NCI-H2081 treated with DMSO at 0.1 percent for 48 hours (cell line): Measurements from ENCODE around the gene TSHZ3.

Experiments used
- DNase-seq: peaks from one replicate; lab custom pipeline; 2025; lab: John Stamatoyannopoulos, UW

The TSHZ3 gene

DNA sequence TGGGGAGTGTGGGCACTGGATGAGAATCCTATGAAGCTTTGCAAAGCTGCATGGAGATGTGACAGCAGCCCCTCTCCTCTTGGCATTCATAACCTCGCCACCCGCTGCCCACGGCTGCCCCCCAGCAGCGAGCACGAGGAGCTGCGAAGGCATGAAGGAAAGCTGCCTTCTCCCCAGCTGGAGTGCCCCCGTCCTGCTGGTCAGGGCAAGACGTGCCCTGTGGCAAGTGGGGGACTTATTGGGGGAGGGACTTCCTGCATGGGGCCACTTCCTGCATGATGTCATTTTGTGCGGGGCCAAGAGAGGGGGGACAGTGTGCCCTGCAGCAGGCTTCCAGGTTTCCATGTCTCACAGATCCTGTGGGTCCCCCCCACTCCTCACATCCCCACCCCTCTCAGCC, 85.9 kb downstream of the TSHZ3 start:
- DNase-seq = no peak

DNA sequence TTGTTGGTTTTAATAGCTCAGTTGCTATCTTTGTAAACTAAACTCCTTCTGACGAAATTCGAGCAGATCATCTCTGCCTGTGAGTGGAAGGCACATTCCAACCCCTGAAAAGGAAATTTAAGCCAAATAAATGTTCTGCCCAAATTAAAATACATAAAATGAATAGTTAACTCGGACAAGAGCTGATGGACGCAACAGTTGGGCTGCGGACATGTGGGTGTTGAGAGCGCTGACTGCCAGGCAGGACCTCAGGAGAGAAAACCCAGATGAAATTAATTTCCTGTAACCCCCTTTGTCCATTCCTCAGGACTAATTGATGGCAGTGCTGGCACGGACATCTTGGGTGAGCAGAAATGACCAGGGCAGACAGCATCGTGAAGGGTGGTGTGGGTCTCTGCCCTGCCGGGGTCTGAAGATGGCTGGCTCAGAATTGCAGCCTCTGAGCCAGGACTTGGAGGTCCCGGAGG, 86.5 kb downstream of the TSHZ3 start:
- no peak for DNase-seq

DNA sequence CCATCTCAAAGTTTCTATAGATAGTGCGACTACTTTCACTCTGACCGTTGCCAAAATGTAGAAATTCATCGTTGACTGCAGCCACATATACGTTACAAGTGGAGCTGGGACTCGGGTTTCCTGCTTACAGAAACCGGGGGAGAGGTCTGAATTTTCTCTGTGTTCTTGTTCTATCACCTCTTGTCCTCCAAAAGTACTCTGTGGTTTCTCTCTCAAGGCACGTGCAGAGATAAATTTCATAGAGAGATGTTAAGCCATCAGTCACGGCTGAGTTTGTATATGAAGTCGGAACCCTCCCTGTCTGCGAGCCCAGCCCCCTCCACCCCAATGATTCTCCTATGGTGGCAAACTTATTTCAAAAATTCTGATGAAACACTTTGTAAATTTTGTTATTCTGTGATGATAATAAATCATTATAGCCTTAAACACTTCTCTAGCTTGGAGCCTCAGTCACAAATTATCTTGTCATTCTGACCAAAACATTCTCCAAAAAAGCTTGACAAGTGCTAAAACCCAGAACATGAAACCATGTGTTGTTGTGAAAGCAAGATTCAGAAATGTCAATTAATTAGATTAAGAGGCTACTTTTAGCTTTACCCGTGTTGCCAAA, 87.5 kb downstream of the TSHZ3 start:
- no peak for DNase-seq

DNA sequence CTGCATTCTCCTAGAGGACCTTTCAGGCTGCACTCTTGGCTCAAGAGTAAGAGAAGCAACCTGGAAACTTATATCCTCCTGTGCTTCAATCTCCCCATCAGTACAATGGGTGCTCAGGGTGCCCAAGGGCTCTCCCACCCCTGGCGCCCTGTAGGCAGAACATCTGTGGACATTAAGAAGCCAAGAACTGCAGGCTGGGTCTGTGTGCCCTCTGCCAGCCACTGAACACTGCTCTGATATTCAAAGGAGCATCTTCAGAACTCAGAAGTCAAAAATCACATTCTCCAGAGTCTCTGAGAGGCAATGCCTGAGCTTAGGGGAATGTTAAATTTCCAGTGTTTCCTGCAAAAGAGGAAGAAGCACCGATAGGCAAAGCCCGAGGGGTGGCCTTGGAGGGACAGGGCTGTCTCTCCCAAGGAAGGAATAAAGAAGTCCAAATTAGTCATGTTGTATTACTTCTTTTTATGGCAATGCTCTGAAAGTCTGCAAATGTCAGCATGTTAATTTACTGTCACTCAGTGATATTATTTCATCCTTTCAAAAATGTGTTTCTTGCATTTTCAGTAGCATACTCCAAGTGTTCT, 88.1 kb downstream of the TSHZ3 start:
- DNase-seq = no peak

DNA sequence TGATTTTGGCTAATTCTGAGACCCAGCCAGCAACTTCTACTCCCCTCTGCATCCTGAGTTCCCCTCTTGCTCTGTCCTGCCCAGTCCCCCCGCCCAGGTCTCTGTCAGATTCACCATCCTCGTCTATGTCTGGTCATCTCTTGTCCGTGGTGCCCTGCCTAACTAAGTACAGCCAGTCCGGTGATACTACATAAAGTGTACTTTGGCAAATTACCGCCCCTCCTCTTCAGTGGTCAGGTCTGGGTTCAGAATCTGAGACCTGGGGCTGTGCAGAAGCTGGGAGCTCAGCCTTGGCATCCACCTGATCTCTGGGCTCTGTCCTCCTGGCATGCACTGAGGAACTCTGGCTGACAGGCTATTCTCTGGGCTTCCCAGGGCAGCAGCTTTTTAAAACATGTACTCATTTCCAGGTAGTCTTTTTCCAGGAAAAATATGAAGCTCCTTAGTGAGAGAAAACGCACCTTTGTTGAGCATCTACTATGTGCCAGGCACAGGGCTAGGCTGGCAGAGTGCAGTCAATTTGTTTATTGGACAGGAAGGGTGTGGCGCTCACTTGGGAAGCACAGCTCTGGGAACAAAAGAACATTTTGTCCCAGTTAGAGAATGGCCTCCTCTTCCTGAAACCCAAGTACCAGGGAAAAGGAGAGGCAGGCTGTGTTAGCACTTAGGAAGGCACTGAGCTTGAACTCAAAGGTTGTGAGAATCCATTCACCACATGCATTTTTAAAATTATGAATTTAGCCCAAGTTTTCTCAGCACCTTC, 88.9 kb downstream of the TSHZ3 start:
- no peak for DNase-seq

DNA sequence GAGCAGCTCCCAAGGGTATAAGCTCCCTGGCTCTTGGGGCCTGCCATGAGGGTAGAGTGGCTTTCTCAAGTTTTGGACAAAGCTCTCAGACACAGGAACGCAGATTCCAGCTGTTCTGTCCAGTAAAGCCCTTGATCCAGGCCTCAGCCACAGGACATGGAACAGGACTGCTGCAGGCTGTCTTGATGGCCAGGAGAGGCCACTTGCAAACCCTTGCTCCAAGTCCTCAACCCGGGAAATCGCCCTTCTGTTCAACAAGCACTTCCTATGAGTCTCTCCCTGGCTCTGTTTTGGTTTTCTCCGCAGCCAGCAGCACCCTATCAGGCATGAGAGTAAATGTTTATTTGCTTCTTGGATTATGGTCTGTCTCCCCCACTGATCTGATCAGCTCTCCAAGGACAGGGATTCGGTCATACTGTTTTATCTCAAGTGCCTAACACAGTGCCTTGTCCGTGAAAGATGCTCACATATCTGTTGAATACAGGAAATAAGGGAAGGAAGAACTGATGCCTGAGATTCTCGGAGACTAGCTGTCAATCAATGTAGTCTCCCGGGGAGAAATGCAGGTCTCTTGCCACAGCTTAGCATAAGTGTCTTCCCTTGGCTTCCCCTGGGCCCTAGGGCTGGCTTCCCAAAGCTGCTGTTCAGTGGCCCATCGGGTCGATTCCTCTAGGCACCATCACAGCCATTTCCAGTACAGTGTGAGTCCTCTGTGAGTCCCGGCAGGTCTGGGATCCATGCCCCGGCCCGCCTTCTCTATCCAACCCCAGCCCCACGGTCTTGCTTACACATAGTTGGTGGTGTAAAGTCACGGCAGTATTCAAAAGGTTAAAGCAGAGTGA, 90.8 kb downstream of the TSHZ3 start:
- DNase-seq = no peak

DNA sequence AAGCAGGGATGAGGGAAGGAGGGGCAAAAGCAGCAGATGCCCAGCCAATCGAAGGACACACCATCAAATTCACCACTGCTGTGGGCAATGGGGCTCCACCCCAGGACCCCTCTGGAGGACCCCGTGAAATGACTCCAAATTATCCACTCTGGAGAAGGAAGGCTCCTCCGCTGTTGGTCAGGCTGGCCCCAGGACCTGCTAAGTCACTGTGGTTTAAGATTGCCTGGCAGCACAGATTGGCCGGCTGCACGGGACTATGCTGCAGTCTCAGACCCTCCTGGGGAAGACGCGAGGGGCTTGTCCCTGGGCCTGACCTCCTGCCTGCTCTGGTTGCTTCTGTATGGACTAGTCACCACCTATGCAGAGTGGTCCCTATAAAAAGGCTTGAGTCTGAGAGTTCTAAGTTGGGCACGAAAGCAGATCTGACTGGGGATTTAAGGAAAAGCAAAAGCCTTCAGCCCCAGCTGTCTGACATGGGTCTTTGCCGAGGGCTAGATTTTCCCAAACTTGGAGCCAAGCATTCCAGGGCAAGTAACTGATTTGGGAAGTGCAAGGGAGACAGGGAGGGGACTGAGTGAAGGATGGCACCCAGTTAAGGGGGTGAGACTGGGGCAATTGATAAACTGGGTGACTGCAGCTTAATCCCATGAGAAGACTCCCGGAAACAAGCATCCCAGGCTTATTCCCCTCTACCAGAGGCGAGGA, 91.7 kb downstream of the TSHZ3 start:
- DNase-seq = no peak

DNA sequence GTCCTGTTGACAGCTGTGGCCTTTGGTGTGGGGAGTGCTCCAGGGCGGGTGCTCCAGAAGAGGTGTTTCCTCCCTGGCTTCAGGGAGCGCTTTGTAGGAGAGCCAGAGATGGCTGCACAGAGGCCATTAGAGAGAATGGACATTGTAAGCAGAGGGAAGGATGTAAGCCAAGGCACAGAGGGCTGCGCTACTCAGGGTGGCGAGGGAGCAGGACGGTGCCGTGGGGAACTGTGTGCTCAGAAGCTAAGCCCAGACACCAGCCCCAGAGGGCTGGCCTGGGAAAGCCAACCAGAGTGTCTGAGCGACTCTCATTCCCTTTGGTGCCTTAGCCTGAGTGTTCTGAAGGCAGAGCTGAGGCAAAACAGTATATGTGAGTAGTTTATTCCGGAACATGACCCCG, 92.2 kb downstream of the TSHZ3 start:
- no peak for DNase-seq

DNA sequence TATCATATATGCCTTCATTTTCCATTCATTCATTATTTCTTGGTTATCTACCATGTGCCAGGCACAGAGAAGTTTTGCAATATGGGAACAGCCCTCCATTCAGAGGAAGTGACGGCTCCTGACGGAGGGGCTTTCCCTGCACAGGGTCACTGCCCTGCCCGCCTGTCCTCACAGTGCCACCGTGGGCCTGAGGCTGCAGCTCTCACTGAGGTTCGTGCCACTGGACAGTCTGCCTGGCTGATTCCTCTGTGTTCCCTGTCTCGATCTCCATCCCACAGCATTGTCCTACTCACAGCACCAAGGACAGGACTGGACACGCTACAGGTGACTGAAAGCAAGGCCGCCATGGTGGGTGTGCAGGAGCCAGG, 92.7 kb downstream of the TSHZ3 start:
- no peak for DNase-seq

DNA sequence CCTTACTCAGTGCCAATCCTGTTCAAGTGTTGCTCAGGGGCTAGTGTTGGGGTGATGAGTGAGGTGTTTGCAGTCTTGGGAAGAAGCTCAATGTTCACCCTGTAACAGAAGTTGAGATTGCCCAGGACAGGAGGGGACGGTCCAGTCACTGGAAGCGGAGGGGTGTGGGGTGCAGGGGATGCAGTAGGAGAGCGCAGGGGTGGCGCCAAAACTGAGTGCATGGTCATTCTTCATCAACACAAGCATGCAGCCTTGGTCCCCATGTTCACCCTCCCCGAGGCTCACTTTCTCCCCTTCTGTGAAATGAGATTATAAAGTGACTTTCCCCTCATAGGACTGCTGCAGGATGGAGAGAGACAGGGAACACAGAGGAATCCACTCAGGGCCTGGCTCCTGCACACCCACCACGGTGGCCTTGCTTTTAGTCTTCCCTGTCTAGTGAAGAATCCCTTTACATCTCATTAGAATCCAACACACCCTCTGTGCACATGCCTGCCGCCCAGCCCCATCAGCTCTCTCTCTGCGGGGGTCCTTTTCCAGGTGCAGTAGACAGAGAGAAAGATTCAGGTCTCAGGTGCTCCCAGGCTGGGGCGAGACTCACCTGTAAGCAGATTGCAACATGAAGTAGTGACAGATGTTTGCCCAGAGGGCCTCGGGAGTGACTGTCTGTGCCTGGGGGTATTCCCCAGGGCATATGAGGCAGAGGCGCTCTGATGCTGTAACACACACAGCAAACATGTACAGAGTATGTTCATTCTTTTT, 93.2 kb downstream of the TSHZ3 start:
- no peak for DNase-seq

DNA sequence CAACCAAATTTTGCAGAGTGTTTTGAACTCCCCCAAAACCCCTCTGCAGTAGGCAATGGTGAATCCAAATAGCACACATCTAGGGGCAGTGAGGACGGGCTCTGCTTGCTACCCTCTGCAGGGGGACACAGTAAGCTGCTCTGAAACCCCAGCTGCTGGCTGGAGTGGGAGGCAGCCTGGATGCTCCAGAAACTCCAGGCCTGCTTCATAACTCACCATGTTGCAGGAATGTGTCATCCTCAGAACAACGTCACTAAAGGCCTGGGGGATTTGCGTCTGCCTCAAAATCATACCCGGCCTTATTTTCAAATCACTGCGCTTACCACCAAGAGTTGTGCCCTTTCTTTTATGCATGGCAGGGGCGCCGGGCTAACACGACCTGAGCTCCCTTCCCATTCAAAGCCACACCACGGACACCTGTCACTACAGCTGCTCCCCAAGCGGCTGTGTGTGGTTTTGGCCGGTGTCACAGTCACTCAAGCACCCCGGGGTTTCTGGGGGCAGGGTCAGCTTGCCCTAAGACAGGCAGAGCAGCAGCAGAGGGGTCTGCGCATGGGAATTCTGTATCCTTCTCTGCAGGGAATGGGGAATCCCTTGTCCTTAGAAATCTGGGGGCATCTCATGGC, 93.9 kb downstream of the TSHZ3 start:
- DNase-seq = no peak

DNA sequence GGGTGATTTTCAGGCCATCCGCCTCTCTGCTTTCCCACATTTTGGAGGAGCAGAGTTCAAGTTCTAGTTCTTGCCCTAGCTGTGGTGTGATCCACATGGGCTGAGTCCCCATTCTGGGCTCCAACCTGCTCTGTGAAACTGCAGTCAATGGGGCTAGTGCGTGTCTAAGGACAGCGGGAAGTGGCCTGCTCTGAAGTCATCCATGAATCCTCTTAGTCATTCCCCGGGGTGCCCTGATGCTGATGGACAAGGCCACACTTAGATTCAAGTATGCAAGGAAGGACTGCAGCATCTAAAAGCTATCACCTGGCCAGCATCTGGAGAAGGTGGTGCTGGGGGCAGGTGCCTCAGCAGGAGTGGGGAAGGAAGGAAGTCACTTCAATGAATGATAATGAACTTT, 94.6 kb downstream of the TSHZ3 start:
- DNase-seq = no peak

DNA sequence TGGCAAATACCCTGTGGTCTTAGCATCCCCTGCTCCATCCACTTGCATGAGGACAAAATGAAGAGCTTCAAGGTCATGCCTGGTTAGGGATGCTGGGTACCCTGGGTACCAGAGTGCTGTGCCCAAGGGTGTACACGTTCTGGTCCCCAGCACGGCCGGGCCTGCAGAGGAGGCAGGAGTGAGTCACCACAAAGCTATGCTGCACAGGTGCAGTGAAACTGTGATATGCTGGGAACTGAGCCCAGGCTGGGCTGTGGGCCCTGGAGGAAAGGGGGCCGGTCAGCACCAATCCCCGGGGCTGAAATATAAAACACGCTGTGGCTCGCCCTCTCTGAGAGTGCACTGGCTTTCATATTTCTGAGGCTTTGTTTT, 95.1 kb downstream of the TSHZ3 start:
- no peak for DNase-seq

DNA sequence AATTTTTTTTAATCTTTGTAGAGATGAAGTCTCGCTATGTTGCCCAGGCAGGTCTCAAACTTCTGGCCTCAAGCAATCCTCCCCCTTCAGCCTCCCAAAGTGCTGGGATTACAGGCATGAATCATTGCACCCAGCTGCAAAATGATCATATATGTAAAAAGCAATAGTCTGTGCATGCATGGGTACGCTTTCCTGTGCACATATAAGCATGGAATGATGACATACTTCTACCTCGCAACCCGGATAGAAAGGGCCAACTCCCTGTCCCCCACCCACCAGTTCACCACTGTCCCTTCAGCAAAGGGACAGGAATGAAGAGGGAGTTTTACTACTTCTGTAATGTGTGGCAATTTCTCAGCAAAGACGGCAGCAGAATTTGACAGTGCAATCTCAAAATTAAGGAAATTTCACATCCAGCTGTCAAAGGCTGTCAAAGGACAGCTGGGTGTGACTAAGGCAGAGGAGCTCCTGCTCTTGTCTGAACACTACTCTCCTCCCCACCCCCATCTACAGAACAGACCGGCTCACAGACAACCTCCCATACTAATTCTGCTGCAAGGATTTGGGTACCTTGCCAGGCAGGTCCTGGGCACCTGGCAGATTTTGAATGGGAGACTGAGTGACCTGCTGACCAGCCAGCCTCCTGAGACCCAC, 95.6 kb downstream of the TSHZ3 start:
- DNase-seq = no peak

DNA sequence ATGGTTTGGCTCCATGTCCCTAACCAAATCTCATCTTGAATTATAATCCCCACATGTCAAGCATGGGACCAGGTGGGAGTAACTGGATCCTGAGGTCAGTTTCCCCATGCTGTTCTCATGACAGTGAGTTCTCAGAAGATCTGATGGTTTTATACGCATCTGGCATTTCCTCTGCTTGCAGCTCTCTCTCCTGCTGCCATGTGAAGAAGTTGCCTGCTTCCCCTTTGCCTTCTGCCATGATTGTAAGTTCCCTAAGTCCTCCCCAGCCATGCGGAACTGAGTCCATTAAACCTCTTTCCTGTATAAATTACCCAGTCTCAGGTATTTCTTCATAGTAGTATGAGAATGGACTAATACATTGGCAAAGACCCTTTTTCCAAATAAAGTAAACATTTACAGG, 96.8 kb downstream of the TSHZ3 start:
- no peak for DNase-seq

DNA sequence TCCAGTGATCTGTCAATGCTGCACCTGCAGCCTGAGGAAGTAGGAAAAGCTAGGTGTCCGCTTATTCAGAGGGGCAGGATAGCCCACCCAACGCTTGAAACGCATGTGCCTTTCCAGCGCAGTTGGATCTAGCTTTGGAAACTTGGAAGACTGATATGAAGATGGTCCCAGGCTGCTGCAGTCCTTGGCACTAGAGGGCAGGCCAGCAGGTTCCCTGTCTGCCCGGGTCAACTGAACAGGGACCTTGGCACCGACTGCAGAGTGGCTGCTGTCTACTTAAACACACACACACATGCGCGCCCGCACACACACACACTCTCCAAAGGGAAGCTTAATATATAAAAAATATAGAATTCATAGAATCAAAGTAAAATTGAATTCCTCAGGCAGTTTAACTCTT, 100.0 kb downstream of the TSHZ3 start:
- DNase-seq = no peak

DNA sequence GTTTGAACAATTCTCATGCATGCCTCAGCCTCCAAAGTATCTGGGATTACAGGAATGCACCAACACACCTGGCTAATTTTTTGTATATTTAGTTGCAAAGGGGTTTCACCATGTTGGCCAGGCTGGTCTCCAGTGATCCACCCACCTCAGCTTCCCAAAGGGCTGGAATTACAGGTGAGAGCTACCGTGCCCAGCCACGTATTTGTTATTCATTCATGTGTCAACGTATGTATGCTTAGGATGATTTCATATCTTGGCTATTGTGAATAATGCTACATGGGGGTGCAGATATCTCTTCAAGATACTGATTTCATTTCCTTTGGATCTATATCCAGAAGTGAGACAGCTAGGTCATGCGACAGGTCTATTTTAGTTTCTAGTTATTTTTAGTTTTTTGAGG, 113.4 kb downstream of the TSHZ3 start:
- no peak for DNase-seq

DNA sequence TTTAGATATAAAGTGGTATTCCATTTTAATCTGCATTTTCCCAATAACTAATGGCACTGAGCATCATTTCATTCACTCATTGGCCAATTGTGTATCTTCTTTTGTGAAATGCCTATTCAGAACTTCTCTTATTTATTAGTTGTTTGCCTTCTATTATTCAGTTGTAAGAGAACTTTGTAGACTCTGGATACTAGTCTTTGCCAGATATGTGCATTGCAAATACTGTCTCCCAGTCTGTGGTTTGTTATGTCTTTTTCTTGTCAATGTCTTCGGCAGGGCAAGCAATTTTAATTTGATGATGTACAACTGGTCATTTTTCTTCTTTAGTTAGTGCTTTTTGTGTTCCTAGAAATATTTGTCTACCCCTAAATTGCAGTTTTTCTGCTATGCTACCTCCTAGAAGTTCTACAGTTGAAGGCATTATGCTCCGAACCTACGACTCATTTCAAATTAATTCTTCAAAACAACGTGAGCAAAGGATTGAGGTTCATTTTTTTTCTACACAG, 115.9 kb downstream of the TSHZ3 start:
- no peak for DNase-seq

DNA sequence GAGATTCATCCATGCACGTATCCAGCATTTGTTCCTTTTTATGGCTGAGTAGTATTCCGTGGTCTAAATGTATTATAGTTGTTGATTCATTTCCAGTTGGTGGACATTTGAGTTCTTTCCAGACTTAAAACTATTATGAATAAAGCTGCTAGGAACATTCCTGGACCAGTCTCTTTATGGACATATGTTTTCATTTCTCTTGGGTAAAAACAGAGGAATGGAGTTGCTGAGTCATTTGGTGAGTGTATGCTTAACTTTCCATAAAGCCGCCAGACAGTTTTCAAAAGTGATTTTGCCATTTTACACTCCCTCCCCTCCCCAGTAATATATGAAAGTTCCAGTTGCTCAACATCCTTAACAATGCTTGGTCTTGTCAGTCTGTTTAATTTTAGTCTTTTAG, 116.4 kb downstream of the TSHZ3 start:
- DNase-seq = no peak

DNA sequence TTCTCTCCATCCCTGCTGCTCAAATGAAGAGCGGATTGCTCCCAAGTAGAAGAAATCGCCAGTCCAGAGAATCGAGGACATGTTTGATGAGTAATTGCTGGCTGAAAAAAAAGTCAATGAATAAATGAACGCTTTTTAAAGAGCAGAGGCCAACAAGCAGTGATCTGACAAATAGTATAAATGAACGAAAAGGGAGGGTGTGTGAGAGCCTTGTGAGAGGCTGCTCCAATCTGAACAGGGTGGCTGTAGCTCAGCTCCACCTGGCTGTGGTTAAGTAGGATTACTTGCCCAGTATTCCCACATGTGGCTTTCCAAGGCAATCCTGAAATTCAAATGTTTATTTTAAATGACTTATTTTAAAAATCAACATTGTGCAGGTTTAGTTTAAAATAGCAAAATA, 117.1 kb downstream of the TSHZ3 start:
- no peak for DNase-seq
